K562 (cell line): Measurements from ENCODE around the gene PRTN3. TPM values are rescaled to one million over a fixed set of nuclear protein-coding genes. Genes with fewer than 3 reads are reported as not detected.

Experiments
- ATF2 ChIP-seq: sonication (generic); formaldehyde crosslinking; IDR thresholded peaks from 2 replicates; pipeline ENCODE4 v1.8.1; 2022; ENCODE audit warnings: missing genetic modification reagents
- BCLAF1 ChIP-seq, 2 experiments: fragments of 450-650 bp in 1 of 2; IDR thresholded peaks; 2 replicates each; pipeline ENCODE4 v1.6.1; 2011 to 2017; ENCODE audit warnings: low read depth in 2 of 2, antibody characterized with exemption in 1 of 2, borderline replicate concordance in 1 of 2, low read length in 1 of 2, mild to moderate bottlenecking in 1 of 2, mixed read lengths in 1 of 2; ENCODE audit not compliant: control insufficient read depth in 1 of 2
- ELK1 ChIP-seq: sonication (generic); formaldehyde crosslinking; IDR thresholded peaks from 2 replicates; pipeline ENCODE4 v1.8.1; 2022; ENCODE audit warnings: missing genetic modification reagents
- ETV5 ChIP-seq: sonication (generic); formaldehyde crosslinking; IDR thresholded peaks from 2 replicates; pipeline ENCODE4 v1.4.0; 2020; ENCODE audit warnings: low read depth, mild to moderate bottlenecking, missing genetic modification reagents
- EZH2 ChIP-seq: IDR thresholded peaks from 2 replicates; pipeline ENCODE4 v1.6.1; 2012; ENCODE audit warnings: low read depth, mild to moderate bottlenecking, inconsistent platforms, low read length, borderline replicate concordance
- FOXM1 ChIP-seq, 2 experiments: fragments of 450-650 bp in 1 of 2; sonication (generic) in 1 of 2; formaldehyde crosslinking in 1 of 2; IDR thresholded peaks; 2 replicates each; pipeline versions ENCODE4 v1.6.1 to v1.9.0; 2017 to 2022; ENCODE audit warnings: low read depth in 2 of 2, mild to moderate bottlenecking in 2 of 2, missing genetic modification reagents in 1 of 2, moderate library complexity in 1 of 2
- GABPB1 ChIP-seq: sonication (generic); formaldehyde crosslinking; IDR thresholded peaks from 2 replicates; pipeline ENCODE4 v1.8.0; 2022; ENCODE audit warnings: mild to moderate bottlenecking, missing genetic modification reagents
- GATAD2A ChIP-seq: fragments of 450-650 bp; IDR thresholded peaks from 2 replicates; pipeline ENCODE4 v1.6.1; 2017
- HDAC3 ChIP-seq: fragments of 450-650 bp; IDR thresholded peaks from 2 replicates; pipeline ENCODE4 v1.6.1; 2018; ENCODE audit warnings: borderline replicate concordance, mild to moderate bottlenecking, moderate library complexity; ENCODE audit not compliant: partially characterized antibody
- HDAC8 ChIP-seq: fragments of 450-650 bp; IDR thresholded peaks from 2 replicates; pipeline ENCODE4 v1.6.1; 2016; ENCODE audit warnings: mild to moderate bottlenecking, missing genetic modification characterization, moderate library complexity, missing compliant biosample characterization
- NFATC3 ChIP-seq: fragments of 450-650 bp; IDR thresholded peaks from 2 replicates; pipeline ENCODE4 v1.6.1; 2017; ENCODE audit warnings: mild to moderate bottlenecking
- SNRNP70 ChIP-seq: fragments of 200-400 bp; formaldehyde crosslinking; optimal IDR thresholded peaks from 2 replicates; pipeline ENCODE3; 2017; ENCODE audit warnings: low read depth, low read length
- SP1 ChIP-seq: sonication (generic); formaldehyde crosslinking; IDR thresholded peaks from 2 replicates; pipeline ENCODE4 v1.8.1; 2022; ENCODE audit warnings: mild to moderate bottlenecking, missing genetic modification reagents
- SP2 ChIP-seq: IDR thresholded peaks from 2 replicates; pipeline ENCODE4 v1.6.1; 2011; ENCODE audit warnings: mild to moderate bottlenecking, low read depth, low read length, moderate library complexity; ENCODE audit not compliant: poor library complexity, severe bottlenecking; ENCODE audit errors: extremely low read depth
- STAG1 ChIP-seq: sonication (generic); formaldehyde crosslinking; IDR thresholded peaks from 2 replicates; pipeline ENCODE4 v1.5.0; 2020; ENCODE audit warnings: missing genetic modification reagents, borderline replicate concordance
- THAP7 ChIP-seq: fragments of 250-450 bp; sonication (Bioruptor Pico); IDR thresholded peaks from 2 replicates; pipeline ENCODE4 v1.5.0; 2021
- ZNF354B ChIP-seq: fragments of 250-450 bp; sonication (Bioruptor Pico); IDR thresholded peaks from 2 replicates; pipeline ENCODE4 v1.4.0; 2020
- ZNF551 ChIP-seq: fragments of 250-450 bp; sonication (Bioruptor Pico); IDR thresholded peaks from 2 replicates; pipeline ENCODE4 v1.5.0; 2021; ENCODE audit warnings: mild to moderate bottlenecking, moderate library complexity
- ZNF644 ChIP-seq: fragments of 200-800 bp; sonication (Bioruptor generic); IDR thresholded peaks from 2 replicates; pipeline ENCODE4 v1.6.1; 2016; ENCODE audit warnings: low read depth, missing genetic modification characterization, missing compliant biosample characterization
- ZZZ3 ChIP-seq: fragments of 450-650 bp; IDR thresholded peaks from 2 replicates; pipeline ENCODE4 v1.6.1; 2016; ENCODE audit warnings: antibody characterized with exemption, mild to moderate bottlenecking, moderate library complexity
- polyA plus RNA-seq, 8 experiments: library from polyadenylated mRNA; depleted of rRNA in 4 of 8; stranded (reverse) in 5 of 8; unstranded in 3 of 8; fragments of >200 nt; fragmentation: Nextera tagmentation in 2 of 8; fragmentation: Illumina TruSeq in 1 of 8; extraction: Ambion mirVana in 2 of 8; extraction: Trizol in 1 of 8; gene quantifications; 2 replicates each; pipeline versions ENCODE4 v1.2.1 to v1.2.3, GENCODE V29; 2011 to 2014; ENCODE audit warnings: inconsistent platforms in 1 of 8, missing spikeins in 1 of 8
- total RNA-seq, 7 experiments: library from RNA; depleted of rRNA in 6 of 7; stranded (reverse); fragments of >200 nt in 6 of 7; fragmentation: Illumina TruSeq in 2 of 7; extraction: Trizol in 2 of 7; gene quantifications; 2 replicates each; pipeline versions ENCODE4 v1.2.1 to v1.2.3, GENCODE V29; 2011 to 2021; ENCODE audit warnings: low replicate concordance in 1 of 7

The PRTN3 gene
- total and polyA plus RNA-seq, 9 of the 15 experiments (the other 6 are each of a cell fraction or from before 2014, with no cell fraction given), result 0.14 to 0.86 (median 0.43) TPM; not detected in 3

- TF ChIP-seq ELK1 (CRISPR knock-in tag) (no peak), STAG1 (CRISPR knock-in tag) (no peak), THAP7 (CRISPR knock-in tag) (no peak), SP2 (no peak), GATAD2A (peak; percentile 64; the same call in 1 of the 2 replicates), BCLAF1 (IDR thresholded peaks at IDR 0.05; ENCODE audit: borderline replicate concordance in 1 of 2, control insufficient read depth in 1 of 2, low read depth in 2 of 2, low read length in 1 of 2) (no peak), ZNF551 (CRISPR knock-in tag) (no peak), ZZZ3 (no peak), ATF2 (no peak), NFATC3 (no peak), ZNF354B (CRISPR knock-in tag) (no peak), HDAC8 (tag) (no peak), FOXM1 (IDR thresholded peaks at IDR 0.05; ENCODE audit: low read depth) (no peak), FOXM1 (CRISPR knock-in tag; IDR thresholded peaks at IDR 0.05; ENCODE audit: low read depth) (0 out of 2 replicates have a peak, but pooled peaks have one; percentile 8), ETV5 (no peak), EZH2 (no peak), ZNF644 (tag) (no peak), SNRNP70 (no peak), GABPB1 (peak; percentile 71), HDAC3 (no peak), SP1 (CRISPR knock-in tag) (no peak)
Measured at GRCh38 chr19:861756-862580, 21.2 kb downstream of the PRTN3 start (continued).
